Kidney tubule cell (primary cell): ENCODE data around the gene TFF3.

Experiments used
- DNase-seq: peaks from one replicate; pipeline ENCODE4 v3.0.0-alpha.2; 2018; ENCODE audit warnings: low spot score

The TFF3 gene

GRCh38 chr21:42315296-42315891 lies at the start of gene TFF3:
TSS of gene TFF3 (minus strand) at chr21:42315409. CDS start at chr21:42315374, 35 bp downstream.
- peak; percentile 34 for DNase-seq

GRCh38 chr21:42364304-42364865 lies 49.2 kb upstream of the TFF3 start:
- DNase-seq = no peak

- DNase-seq = peak; percentile 39
Measured at GRCh38 chr21:42363312-42363711, 48.1 kb upstream of the TFF3 start.

- DNase-seq = peak; percentile 8
Measured at GRCh38 chr21:42362700-42363099, 47.5 kb upstream of the TFF3 start.

- DNase-seq = no peak
Measured at GRCh38 chr21:42362198-42362597, 47.0 kb upstream of the TFF3 start.

- no peak for DNase-seq
Measured at GRCh38 chr21:42361286-42361685, 46.1 kb upstream of the TFF3 start.

- no peak for DNase-seq
Measured at GRCh38 chr21:42360317-42360716, 45.1 kb upstream of the TFF3 start.

- DNase-seq = no peak
Measured at GRCh38 chr21:42358937-42359336, 43.7 kb upstream of the TFF3 start.

GRCh38 chr21:42358261-42358660 lies 43.1 kb upstream of the TFF3 start:
- DNase-seq = no peak

GRCh38 chr21:42357307-42357706 lies 42.1 kb upstream of the TFF3 start:
- no peak for DNase-seq

GRCh38 chr21:42356650-42357049 lies 41.4 kb upstream of the TFF3 start:
- no peak for DNase-seq

- DNase-seq = peak; percentile 35
Measured at GRCh38 chr21:42356046-42356445, 40.8 kb upstream of the TFF3 start.

GRCh38 chr21:42353623-42354022 lies 38.4 kb upstream of the TFF3 start:
- no peak for DNase-seq

- DNase-seq = peak; percentile 52
Measured at GRCh38 chr21:42352441-42353095, 37.4 kb upstream of the TFF3 start.

GRCh38 chr21:42351626-42352440 lies 36.6 kb upstream of the TFF3 start:
- no peak for DNase-seq

- peak; percentile 17 for DNase-seq
Measured at GRCh38 chr21:42350927-42351426, 35.8 kb upstream of the TFF3 start, which contains the start of gene TFF2. TSS of gene TFF2 (minus strand) at chr21:42350994. CDS start at chr21:42350957, 37 bp downstream.

- DNase-seq = no peak
Measured at GRCh38 chr21:42350318-42350910, 35.2 kb upstream of the TFF3 start.

- no peak for DNase-seq
Measured at GRCh38 chr21:42349420-42350317, 34.5 kb upstream of the TFF3 start.

- DNase-seq = no peak
Measured at GRCh38 chr21:42348762-42349161, 33.6 kb upstream of the TFF3 start.

GRCh38 chr21:42347601-42348327 lies 32.6 kb upstream of the TFF3 start:
- no peak for DNase-seq
